ENCODE data around the gene LIPC. TPM values are rescaled to one million over a fixed set of nuclear protein-coding genes. Genes with fewer than 3 reads are reported as not detected.

The LIPC gene
- total RNA-seq, 2 donors from 2014 or later, result not detected

DNA sequence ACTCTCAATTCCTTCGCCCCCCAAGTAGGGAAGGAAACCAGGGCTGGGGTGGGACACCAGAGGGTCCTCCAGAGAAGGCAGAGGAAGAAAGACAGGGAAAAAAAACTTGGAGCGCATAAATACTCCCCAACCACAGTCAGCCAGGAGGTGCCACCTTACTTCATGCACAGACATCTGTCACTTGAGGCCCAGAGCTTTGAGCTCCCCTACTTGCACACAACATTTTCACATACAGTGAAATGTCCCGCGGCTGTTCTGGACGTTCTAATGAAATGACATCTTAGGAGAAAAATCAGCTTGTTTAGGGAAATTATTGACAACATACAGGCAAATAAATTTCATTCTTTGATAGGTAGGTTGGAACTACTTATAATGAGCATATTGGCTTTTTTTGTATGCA lies 113.0 kb downstream of the LIPC start:
- Histone ChIP-seq H3K4me3 (no peak overlapping the region), H3K36me3 (no peaks in the 10 kb centered on the region), H3K9me3 (no peaks in the 10 kb centered on the region), H3K27ac (no peak overlapping the region), H3K27me3 (replicated peaks; ENCODE audit: insufficient read depth) (no peaks in the 10 kb centered on the region), H3K4me1 (ENCODE audit: control insufficient read depth in 1 of 2, low read depth in 2 of 2) (peaks cover 12 to 24% of the 10 kb centered on the region in 2 donors)
- TF ChIP-seq, protein P1, sequence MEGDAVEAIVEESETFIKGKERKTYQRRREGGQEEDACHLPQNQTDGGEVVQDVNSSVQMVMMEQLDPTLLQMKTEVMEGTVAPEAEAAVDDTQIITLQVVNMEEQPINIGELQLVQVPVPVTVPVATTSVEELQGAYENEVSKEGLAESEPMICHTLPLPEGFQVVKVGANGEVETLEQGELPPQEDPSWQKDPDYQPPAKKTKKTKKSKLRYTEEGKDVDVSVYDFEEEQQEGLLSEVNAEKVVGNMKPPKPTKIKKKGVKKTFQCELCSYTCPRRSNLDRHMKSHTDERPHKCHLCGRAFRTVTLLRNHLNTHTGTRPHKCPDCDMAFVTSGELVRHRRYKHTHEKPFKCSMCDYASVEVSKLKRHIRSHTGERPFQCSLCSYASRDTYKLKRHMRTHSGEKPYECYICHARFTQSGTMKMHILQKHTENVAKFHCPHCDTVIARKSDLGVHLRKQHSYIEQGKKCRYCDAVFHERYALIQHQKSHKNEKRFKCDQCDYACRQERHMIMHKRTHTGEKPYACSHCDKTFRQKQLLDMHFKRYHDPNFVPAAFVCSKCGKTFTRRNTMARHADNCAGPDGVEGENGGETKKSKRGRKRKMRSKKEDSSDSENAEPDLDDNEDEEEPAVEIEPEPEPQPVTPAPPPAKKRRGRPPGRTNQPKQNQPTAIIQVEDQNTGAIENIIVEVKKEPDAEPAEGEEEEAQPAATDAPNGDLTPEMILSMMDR (IDR thresholded peaks at IDR 0.05), result no peak
- ATAC-seq (ENCODE audit: insufficient number of reproducible peaks, low FRiP score, low read depth) (no peak), DNase-seq (ENCODE audit: low spot score) (no peak)

DNA sequence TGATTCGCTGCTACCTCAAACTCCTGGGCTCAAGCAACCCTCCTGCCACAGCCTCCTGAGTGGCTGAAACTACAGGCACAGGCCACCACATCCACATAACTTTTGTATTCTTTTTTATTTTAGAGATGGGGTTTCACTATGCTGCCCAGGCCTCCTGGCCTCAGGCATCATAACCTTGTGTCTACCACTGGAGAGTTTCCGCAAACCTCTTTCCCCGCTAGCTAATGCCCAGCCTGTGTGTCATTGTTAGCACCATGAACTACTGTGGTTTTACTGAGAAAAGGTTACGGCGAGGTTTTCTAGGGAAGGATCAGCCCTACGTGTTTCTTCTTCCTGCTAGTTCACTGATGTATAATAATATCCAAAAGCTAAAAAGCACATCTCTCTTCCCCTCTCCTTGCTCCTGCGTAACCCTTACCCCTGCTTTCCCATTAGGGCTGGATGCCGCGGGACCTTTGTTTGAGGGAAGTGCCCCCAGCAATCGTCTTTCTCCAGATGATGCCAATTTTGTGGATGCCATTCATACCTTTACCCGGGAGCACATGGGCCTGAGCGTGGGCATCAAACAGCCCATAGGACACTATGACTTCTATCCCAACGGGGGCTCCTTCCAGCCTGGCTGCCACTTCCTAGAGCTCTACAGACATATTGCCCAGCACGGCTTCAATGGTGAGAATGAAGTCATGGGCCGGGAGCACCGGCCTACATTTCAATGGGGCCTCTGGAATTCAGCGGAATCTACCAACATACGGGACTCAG lies 113.7 kb downstream of the LIPC start:
- DNase-seq (ENCODE audit: low spot score) (no peak), ATAC-seq (ENCODE audit: insufficient number of reproducible peaks, low FRiP score, low read depth) (no peak)
- no peak overlapping the region for H3K27ac ChIP-seq
- no peaks in the 10 kb centered on the region for H3K9me3 ChIP-seq
- H3K4me3 ChIP-seq, result no peak overlapping the region
- H3K4me1 ChIP-seq (ENCODE audit: control insufficient read depth in 1 of 2, low read depth in 2 of 2), result peaks cover 12 to 24% of the 10 kb centered on the region in 2 donors
- no peaks in the 10 kb centered on the region for H3K36me3 ChIP-seq
- TF ChIP-seq, protein P1 (IDR thresholded peaks at IDR 0.05), result no peak
- H3K27me3 ChIP-seq (replicated peaks; ENCODE audit: insufficient read depth), result no peaks in the 10 kb centered on the region

GRCh38 chr15:58546066-58546591 lies 114.3 kb downstream of the LIPC start:
- Histone ChIP-seq H3K36me3 (no peaks in the 10 kb centered on the region), H3K4me1 (ENCODE audit: control insufficient read depth in 1 of 2, low read depth in 2 of 2) (peaks cover 12 to 24% of the 10 kb centered on the region in 2 donors), H3K9me3 (no peaks in the 10 kb centered on the region), H3K27me3 (replicated peaks; ENCODE audit: insufficient read depth) (no peaks in the 10 kb centered on the region), H3K4me3 (no peak overlapping the region), H3K27ac (no peak overlapping the region)
- ATAC-seq (ENCODE audit: insufficient number of reproducible peaks, low FRiP score, low read depth), result no peak
- TF ChIP-seq, protein P1 (IDR thresholded peaks at IDR 0.05), result no peak
- no peak for DNase-seq (ENCODE audit: low spot score)

- DNase-seq (ENCODE audit: low spot score) (peak; percentile 53), ATAC-seq (ENCODE audit: insufficient number of reproducible peaks, low FRiP score, low read depth) (no peak)
- Histone ChIP-seq H3K27ac (peak overlapping the region; percentile 68 to 76), H3K4me1 (ENCODE audit: control insufficient read depth in 1 of 2, low read depth in 2 of 2) (peaks cover 12 to 24% of the 10 kb centered on the region in 2 donors), H3K36me3 (no peaks in the 10 kb centered on the region), H3K4me3 (peak overlapping the region; percentile 34), H3K27me3 (replicated peaks; ENCODE audit: insufficient read depth) (no peaks in the 10 kb centered on the region), H3K9me3 (no peaks in the 10 kb centered on the region)
- TF ChIP-seq, protein P1 (IDR thresholded peaks at IDR 0.05), result no peak
These were observed 115.1 kb downstream of the LIPC start for GRCh38 chr15:58546635-58547627.

Measured in thoracic aorta (tissue), 2 donors.